NK-92 treated with Interleukin-12 subunit alpha and Interleukin-12 subunit beta, amount 100 ng/mL, for 24 hours (cell line): ENCODE data around the gene MCRIP2.

ENCODE experiments used
- DNase-seq: peaks from one replicate; lab custom pipeline; 2025; lab: John Stamatoyannopoulos, UW

The MCRIP2 gene

DNA sequence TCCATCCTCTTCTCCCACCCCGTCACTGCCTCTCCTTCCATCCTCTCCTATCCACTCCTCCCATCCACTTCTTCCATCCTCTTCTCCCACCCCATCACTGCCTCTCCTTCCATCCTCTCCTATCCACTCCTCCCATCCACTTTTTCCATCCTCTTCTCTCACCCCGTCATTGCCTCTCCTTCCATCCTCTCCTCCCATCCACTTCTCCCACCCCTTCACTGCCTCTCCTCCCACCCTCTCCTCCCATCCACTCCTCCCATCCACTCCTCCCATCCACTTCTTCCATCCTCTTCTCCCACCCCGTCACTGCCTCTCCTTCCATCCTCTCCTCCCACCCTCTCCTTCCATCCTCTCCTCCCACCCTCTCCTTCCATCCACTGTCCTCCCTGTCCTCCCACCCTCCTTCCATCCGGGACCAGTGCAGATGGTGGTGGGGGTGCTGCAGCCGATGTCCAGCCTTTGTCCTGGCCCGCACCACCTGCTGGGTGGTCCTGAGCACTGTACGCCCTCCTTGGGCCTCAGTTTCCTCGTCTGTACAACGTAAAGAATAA lies 9.7 kb upstream of the MCRIP2 start:
- DNase-seq: no peak

DNA sequence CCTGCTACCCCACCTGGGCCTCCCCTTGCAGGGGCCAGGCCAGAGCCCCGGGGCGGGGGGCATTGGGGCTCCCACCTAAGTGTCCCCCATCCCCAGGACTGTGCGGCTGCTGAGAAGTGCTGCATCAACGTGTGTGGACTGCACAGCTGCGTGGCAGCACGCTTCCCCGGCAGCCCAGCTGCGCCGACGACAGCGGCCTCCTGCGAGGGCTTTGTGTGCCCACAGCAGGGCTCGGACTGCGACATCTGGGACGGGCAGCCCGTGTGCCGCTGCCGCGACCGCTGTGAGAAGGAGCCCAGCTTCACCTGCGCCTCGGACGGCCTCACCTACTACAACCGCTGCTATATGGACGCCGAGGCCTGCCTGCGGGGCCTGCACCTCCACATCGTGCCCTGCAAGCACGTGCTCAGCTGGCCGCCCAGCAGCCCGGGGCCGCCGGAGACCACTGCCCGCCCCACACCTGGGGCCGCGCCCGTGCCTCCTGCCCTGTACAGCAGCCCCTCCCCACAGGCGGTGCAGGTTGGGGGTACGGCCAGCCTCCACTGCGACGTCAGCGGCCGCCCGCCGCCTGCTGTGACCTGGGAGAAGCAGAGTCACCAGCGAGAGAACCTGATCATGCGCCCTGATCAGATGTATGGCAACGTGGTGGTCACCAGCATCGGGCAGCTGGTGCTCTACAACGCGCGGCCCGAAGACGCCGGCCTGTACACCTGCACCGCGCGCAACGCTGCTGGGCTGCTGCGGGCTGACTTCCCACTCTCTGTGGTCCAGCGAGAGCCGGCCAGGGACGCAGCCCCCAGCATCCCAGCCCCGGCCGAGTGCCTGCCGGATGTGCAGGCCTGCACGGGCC lies 8.9 kb upstream of the MCRIP2 start:
- no peak for DNase-seq

DNA sequence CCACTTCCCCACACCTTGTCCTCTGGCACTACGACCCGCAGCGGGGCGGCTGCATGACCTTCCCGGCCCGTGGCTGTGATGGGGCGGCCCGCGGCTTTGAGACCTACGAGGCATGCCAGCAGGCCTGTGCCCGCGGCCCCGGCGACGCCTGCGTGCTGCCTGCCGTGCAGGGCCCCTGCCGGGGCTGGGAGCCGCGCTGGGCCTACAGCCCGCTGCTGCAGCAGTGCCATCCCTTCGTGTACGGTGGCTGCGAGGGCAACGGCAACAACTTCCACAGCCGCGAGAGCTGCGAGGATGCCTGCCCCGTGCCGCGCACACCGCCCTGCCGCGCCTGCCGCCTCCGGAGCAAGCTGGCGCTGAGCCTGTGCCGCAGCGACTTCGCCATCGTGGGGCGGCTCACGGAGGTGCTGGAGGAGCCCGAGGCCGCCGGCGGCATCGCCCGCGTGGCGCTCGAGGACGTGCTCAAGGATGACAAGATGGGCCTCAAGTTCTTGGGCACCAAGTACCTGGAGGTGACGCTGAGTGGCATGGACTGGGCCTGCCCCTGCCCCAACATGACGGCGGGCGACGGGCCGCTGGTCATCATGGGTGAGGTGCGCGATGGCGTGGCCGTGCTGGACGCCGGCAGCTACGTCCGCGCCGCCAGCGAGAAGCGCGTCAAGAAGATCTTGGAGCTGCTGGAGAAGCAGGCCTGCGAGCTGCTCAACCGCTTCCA lies 8.1 kb upstream of the MCRIP2 start:
- DNase-seq: no peak

DNA sequence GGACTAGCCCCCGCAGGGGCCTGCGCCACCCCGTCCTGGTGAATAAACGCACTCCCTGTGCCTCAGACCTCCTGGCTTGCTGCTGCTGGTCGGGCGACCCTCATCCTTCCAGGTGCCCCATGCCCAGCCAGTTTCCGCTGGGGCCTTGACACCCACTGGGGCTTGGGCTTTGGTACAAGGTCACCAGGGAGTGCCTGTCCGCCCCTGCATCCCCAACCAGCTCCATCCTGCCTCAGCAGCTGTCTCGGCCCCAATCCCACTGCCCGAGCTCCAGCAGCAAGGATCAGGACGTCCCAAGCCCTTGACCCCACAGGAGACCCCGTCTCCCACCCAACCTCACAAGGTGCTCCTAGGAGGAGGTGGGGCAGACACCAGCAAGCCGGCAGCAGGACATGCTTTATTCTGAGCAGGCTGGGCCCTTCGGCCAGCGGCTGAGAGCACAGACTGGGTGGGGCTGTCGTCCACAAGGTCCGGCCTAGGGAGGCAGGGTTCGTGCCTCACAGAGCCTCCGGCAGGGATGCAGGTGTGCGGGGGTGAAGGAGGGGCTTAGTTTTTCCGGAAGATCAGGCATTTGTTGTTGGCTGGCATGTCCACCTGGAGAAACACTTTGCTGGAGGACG lies 7.5 kb upstream of the MCRIP2 start:
- no peak for DNase-seq

DNA sequence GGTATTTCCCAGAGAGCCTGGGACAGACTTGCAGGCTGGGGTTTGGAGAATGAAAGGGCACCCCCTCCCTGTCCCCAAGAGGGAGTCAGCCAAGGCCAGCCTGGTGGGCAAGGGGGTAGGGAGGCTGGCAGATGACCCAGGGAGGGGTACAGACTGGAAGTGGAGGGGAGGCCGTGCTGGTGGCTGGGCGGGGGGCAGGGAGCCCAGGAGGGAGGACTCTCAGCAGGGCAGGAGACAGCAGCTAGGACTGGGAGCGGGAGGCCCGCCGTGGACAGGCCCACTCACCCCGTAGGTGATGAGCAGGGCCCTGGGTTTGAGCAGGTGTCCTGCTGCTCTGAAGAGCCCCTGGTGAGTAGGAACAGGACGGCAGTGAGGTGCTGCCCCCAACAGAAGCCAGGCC lies 6.6 kb upstream of the MCRIP2 start:
- DNase-seq: no peak

DNA sequence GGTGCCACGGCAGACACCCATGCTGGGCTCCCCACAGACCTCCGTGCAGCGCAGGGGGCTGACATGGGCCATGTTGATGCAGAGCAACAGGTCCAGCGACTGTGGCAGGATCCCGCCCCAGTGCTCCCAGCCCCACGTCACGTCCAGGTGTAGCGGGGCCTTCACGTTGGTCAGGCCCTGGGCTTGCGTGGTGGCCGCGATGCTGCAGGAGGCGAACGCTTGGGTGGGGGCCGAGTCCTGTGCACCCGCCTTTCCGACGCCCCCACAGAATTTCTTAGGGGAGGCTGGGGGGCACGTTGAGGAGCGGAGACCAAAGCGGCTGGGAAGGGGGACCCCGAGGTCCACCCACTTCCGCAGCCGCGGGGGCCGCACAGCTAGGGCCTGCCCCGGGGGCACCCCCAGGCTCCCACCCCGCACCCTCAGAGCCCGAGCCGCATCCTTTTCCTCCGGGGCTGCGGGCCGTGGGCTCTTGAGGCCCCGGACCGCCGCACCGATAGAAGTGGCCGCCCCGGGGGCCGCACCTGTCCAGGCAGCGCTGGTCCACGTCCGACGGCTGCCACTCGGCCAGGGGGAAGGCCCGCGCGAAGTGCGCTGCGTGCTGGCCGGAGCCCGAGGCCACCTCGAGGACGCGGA lies 5.9 kb upstream of the MCRIP2 start:
- DNase-seq: no peak

DNA sequence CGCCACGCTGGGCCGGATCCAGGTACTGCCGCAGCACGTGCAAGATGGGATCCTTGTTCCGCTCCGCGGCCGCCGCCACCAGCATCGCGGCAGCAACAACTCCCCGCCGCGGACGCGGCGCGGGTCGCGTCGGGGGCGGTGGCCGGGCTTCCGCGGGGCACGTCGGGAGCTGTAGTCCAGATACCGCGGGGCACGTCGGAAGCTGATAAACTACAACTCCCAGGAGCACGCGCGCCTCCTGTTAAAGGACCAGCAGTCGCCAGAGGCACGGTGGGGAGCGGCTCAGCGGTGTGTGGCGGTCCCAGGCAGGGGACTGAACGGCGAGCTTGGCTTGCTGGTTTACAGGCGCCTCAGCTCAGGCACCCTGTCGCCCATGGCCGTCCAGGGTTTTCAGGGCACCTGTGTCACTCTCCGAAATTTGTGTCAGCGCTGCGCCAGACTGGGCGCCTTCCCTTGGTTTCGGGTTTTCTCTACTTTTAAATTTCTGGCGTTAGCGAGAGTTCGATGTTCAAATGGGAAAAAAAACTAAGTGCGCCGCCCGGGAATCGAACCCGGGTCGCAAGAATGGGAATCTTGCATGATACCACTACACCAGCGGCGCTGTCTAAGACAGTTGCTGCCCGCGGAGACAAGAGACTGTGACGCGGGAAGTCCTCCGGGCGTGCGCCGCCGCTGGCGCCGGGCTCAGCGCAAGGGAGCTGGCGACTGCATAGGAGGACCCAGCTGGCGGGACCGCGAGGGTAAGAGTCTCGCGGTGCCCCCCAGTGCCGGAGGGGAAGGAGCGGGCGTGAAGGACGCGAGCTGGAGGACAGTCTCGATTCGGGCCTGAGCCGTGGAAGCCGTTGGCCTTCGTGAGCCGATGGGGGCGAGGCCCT lies 5.2 kb upstream of the MCRIP2 start, which contains the start of gene METTL26:
METTL26 (minus strand) TSS at position 100 of the 875 bp plus-strand sequence; CDS start at position 85, 15 bp downstream.
- peak; percentile 94 for DNase-seq

DNA sequence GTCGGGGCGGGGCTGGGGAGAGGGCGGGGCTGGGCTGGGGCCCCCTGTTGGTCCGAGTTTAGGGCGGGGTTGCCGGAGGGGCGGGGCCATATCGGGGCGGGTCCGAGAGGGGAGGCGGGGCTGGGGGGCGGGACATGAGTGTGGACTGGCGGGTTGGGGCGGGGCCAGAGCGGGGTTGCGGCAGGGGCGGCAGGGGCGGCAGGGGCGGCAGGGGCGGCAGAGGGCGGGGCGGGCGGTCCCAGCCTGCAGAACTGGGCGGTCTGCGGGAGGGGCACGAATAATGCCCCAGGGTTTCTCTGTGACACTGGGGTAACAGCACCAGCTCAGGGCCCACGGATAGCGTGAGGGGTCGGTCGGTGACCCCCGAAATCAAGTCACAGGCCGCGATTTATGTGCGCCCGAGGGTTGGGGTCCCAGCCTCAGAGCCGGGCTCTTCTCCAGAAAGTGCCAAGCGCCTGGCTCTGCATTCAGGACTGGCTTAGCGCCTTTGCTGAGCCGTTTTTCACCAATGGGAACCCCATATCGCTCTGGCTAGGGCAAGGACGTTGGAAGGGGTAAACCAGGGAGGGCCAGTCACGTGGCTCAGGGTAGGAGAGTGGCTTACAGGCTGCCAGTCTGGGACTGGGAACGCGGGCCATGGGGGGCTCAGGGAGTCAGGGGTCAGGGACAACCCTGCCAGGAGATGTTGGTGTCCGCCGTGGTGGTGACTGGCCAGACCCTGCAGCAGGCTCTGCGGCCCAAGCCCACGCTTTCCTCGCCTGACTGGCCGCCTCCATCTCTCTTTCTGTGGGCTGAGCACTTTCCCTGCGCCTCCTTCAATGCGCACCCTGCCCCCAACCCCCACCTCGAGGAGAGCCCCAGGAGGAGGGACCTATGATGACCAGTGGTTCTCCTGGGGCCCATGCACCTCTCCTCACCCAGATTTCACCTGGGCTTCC lies 4.3 kb upstream of the MCRIP2 start:
- peak; percentile 82 for DNase-seq

DNA sequence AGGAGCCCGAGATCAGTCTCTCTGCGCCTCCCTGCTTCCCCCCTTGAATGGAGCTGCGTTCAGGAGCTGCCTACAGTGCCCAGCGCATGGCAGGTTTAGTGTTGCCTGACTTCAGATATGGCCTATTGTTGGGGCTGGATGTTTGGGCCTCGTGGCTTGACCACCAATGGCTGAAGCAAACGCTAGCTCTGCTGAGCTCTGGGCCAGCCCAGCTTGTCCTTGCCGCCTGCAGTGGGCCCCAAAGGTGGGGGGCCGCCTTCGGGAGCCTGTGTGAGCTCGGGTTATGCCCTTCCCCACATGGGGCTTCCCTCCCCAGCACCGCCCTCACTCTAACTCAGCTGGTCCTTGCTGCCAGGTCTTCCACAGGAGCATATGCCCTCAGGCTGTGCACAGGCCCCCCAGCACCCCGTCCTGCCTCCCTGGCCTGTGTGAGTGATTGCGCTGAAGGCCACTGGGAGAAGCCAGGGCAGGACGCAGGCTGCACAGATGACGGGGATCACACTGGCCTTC lies 3.5 kb upstream of the MCRIP2 start:
- DNase-seq: no peak

DNA sequence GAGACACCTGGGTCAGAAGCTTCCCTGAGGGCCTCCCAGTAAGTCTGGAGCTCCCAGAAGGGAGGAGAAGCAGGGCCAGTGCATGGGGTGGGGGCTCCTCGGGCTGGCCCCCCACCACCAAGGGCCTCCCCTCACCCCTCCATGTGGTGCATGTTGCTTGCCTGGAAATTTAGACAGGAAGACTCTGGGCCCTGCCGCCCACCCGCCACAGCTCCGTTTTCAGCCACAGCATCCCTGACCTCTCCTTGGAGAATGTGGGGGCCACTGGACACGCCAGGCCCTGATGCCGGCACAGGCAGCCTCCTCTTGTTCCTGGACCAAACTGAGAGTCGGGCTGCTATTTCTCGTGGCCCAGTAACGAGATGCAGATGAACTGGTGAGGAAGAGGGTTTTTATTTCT lies 2.8 kb upstream of the MCRIP2 start:
- DNase-seq: no peak

DNA sequence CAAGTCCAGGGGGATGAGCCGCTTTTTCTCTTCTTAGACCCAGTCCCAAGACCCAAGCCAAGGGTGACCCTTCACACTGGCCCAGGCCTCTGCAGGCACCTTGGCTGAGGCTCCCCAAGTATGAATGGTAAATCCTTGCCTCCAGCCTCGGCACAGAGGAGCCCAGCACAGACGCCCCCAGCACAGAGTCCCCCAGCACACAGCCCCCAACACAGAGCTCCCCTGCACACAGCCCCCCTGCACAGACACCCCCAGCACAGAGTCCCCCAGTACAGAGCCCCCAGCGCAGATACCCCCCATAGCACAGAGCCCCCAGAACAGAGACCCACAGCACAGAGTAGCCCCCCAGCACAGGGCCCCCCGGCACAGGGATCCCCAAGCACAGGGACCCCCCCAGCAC lies 1.0 kb upstream of the MCRIP2 start:
- DNase-seq: no peak

DNA sequence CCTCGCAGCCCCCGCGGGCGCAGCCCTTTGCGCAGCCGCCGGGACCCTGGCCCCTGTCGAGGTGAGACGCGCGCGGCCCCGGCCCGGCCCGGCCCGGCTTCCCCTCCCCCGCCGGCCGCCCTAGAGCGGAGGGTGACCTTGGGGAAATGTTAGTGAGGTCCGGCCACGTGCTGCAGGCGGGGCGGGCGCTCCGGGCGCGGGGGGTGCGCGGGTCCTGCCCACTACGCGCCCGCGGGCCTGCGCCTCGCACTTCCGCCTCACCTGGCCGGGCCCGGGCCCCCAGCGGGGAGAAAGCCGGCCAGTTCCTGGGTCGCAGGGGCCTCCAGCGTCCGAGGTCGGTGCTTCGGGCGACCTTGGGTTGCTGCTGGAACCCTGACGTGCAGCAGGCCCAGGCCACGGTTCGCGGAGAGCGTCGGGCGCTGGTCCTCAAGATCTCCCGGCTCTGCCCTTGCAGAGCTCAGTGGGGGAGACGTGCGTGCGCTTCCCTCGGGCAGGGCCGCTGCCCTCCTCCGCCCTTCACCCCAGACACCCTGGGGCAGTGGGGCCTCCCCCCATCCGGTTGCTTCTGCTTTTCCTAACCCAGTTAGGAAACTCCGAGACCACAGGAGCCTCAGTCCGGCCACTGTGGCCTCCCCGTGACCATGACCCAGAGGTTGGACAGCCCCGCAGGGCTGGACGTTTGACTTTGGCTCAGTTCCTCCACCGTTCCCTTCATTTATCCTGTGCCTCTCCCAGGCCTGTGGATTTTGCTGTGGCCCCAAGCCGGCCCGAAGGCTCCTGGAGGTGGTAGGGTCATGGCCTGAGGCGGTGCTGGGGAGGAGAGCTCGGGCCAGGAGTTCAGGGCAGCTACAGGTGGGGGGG lies 791 bp downstream of the MCRIP2 start:
- no peak for DNase-seq

DNA sequence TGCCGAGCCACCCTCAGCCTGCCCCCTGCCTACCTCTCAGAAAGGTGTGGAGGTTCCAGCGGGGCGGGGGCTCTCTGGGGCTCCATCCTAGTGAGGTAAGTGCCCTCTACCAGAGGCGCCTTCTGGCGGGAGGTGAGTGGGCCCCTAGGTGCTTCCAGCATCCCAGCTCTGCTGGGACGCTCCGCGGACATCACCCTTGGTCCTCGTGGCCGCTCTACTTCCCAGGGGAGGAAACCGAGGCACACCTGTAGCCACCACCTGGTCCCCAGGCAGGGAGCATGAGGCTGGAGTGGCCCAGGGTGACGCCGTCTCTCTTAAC lies 1.4 kb downstream of the MCRIP2 start:
- DNase-seq: no peak

DNA sequence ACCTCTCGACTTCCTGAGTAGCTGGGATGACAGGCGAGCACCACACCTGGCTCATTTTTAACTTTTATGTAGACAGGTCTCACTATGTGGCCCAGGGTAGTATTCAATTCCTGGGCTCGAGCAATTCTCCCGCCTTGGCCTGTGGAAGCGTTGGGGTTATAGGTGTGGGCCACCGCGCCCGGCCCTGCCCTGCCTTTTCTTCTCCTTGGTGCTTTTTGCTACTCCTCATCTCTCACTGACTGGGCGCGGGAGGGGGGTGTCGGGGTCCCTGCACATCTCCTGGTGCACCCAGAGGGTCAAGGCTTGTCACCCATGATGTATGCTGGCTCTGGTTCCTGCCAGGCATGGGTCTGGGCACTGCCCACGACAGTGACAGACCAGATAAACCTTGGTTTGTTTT lies 2.9 kb downstream of the MCRIP2 start:
- DNase-seq: no peak

DNA sequence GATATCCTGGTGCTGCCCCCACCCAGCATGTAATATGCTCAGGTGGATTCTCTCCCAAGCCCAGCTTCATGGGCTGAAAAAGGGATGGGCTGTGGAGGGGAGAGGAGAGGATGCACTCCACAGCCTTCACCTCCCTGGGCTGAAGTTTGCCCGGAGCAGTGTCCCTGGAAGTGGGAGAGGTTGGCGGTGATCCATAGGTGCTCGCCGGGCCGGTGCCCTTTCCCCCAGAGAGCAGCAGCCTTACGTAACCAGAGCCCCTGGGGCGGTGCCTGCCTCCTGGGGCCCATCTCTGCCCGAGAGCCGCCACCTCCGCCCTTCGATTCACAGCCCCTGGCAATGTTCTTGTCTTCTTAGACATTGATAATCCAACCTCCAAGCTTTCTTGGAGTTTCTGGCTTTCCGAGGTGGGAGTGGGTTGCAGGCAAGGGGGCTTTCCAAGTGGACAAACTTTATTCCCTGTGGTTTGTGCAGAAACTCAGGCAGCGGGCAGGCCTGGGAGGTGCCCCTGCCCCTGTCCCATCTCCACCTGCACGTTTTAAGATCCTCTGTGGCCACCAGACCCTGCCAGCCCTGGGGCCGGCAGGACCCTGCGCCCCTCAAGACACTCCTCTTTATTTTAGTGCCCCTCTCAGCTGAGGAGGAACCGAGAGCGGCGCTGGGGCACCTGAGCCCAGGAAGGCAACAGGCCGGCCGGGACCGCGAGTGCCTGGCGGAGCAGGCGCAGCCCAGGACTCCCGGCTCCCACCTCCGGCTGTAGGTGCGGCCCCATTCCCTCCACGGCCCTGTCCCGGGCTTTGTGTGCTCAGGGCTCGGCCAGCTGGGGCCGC lies 4.4 kb downstream of the MCRIP2 start:
- DNase-seq: no peak

DNA sequence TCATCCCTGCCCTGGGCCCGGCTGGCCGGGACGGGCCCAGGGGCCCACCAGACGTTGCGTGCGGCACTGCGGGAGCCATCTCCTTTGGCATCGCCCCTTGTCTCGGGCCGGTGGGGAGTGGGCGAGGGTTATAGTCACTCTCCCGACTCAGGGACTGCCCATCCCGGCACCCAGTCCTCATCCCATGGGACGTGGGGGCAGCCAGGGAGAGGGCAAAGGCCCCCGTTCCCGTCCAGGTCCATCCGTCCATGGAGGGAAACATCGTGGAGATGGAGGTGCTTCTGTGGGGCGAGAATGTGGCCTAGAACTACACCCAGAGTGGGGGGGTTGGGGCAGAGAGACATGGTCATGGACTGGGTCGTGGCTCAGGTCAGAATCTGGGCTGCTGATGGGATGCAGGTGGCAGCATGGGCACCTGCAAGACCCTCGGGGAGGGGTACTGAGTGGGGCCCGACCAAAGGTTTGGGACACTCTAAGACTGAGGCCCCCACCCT lies 5.1 kb downstream of the MCRIP2 start:
- DNase-seq: no peak

DNA sequence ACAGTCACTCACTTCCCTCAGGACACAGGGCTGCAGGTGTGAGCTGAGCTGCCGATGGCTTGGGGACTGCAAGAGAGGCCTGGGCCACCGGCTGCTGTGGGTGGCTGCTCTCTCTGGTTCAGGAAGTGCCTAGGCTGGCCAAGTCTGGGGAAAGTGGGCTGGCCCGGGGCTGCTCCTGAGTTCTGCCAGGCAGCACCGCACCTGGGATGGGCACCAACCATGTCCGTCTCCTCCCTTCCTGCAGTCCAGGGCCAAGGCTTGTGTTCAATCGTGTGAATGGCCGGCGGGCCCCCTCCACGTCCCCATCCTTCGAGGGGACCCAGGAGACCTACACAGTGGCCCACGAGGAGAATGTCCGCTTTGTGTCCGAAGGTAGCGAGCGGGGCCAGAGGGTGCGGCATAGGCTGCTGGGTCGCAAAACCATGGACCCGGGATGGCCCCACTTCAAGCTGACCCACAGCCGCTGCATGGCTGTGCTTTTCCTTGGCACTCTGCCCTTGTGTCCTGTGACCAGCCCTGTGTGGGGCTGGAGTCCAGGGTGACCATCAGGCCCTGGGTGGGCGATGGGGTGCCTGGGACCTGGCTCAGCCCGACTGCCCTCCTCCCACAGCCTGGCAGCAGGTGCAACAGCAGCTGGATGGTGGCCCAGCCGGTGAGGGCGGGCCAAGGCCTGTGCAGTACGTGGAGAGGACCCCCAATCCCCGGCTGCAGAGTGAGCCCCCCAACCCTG lies 5.7 kb downstream of the MCRIP2 start:
- no peak for DNase-seq
